Measurements from ENCODE around the gene CNOT3. TPM values are rescaled to one million over a fixed set of nuclear protein-coding genes. Genes with fewer than 3 reads are reported as not detected.

Gene CNOT3
- total and polyA plus RNA-seq, 2 of the 13 experiments (the other 11 are each of a cell fraction or from before 2014, with no cell fraction given) = 4.3 to 5.8 TPM

DNA sequence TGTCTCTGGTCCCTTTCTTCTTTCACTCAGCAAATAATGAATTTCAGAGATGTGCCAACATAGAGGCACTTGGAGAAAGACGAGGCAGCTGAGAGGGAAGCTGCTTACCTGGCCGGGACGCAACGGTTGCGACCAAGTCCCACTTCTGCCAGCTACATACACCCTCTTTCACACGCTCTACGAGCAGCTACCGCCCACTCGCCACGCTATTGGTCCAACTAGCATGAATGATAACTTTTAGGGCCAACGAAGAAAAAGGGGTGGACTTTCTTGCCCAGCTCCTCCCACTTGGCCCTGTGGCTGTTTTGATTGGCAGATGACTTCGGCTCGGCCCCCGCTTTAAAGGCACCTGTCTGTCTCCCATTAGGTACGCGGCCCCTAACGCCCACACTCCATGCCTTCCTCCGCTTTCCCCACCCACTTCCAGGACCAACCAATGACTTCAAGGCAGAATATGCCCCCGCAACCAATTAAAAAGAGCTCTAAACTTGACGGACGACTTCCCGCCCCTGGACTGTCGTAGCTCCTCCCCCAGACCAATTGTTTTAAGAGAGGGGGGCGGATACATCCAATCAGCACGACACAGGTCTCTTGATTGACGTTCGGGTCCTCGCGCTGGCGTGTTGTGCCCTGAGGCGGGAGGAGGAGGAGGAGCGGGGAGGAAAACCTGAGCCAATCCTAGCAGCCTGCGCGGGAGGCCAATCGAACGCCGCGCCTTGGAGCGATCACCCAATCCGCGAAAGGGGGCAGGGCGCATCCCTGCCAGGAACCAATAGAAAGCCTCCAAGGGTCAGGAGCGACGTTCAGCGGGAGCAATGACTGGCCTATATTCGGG is 481 bp upstream of the CNOT3 start (continued):
- TF ChIP-seq ZNF318 (CRISPR knock-in tag; IDR thresholded peaks at IDR 0.05) (0 out of 2 replicates have a peak, but pooled peaks have one; percentile 57), NFYC (CRISPR knock-in tag; IDR thresholded peaks at IDR 0.05) (peak; percentile 94), SRY (CRISPR knock-in tag; IDR thresholded peaks at IDR 0.05) (no peak), REPIN1 (CRISPR knock-in tag; IDR thresholded peaks at IDR 0.05; ENCODE audit: borderline replicate concordance, low read depth) (peak; percentile 69; the same call in 1 of the 2 replicates), ARNT2 (CRISPR knock-in tag; IDR thresholded peaks at IDR 0.05; ENCODE audit: low read depth) (peak; percentile 48; the same call in 1 of the 2 replicates), TBL1XR1 (IDR thresholded peaks at IDR 0.05; ENCODE audit: borderline replicate concordance, low read length, partially characterized antibody) (no peak), PRDM10 (CRISPR knock-in tag; IDR thresholded peaks at IDR 0.05; ENCODE audit: low read depth) (peak; percentile 16; the same call in 1 of the 2 replicates), FOXK1 (CRISPR knock-in tag; IDR thresholded peaks at IDR 0.05; ENCODE audit: borderline replicate concordance, low read depth) (0 out of 2 replicates have a peak, but pooled peaks have one; percentile 10), TBX3 (IDR thresholded peaks at IDR 0.05; ENCODE audit: borderline replicate concordance) (0 out of 2 replicates have a peak, but pooled peaks have one; percentile 29), POLR2G (IDR thresholded peaks at IDR 0.05; ENCODE audit: low read depth, low read length) (peak; percentile 80), MNT (IDR thresholded peaks at IDR 0.05) (peak; percentile 67), KDM2A (CRISPR knock-in tag; IDR thresholded peaks at IDR 0.05; ENCODE audit: borderline replicate concordance, low read depth) (peak; percentile 25; the same call in 1 of the 2 replicates), POLR2AphosphoS5 (IDR thresholded peaks at IDR 0.05; ENCODE audit: low read depth, low read length) (peak; percentile 93), ZNF605 (CRISPR knock-in tag; IDR thresholded peaks at IDR 0.05) (no peak)

All from HepG2 (cell line).